GM06990 (cell line): Measurements from ENCODE around the gene ENKUR.

Experiments used
- DNase-seq: peaks from one replicate; pipeline ENCODE4 v3.0.0-alpha.2; 2011; ENCODE audit not compliant: insufficient read length; ENCODE audit errors: extremely low read depth
- H3K27me3 ChIP-seq: replicated peaks from 2 replicates; pipeline ENCODE4 v1.6.0; 2011; ENCODE audit warnings: low read length; ENCODE audit not compliant: control insufficient read depth, insufficient read depth
- H3K36me3 ChIP-seq: 2 replicates; pipeline ENCODE4 v1.5.1; 2011; ENCODE audit warnings: low read length; ENCODE audit not compliant: control insufficient read depth, insufficient read depth
- H3K4me3 ChIP-seq: replicated peaks from 2 replicates; pipeline ENCODE4 v1.5.1; 2011; ENCODE audit warnings: low read depth, mild to moderate bottlenecking, control low read depth, low read length
- TF ChIP-seq, protein P1 (sequence below): IDR thresholded peaks from 2 replicates; pipeline ENCODE4 v1.5.1; 2011; ENCODE audit warnings: low read length, control low read depth, mild to moderate bottlenecking, inconsistent platforms; ENCODE audit not compliant: insufficient read depth, poor library complexity, severe bottlenecking

ENKUR gene

DNA sequence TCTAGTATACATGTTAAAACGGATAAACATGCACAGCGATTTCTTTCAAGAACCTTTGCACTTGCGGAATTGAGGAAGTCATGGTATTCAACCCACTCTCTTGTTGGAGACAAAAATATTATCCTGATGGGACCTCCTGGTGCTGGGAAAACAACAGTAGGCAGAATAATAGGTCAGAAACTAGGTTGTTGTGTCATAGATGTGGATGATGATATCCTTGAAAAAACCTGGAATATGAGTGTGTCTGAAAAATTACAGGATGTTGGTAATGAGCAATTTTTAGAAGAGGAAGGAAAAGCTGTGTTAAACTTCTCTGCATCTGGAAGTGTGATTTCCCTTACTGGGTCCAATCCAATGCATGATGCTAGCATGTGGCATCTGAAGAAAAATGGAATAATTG, 7.3 kb upstream of the ENKUR start:
- Histone ChIP-seq H3K36me3 (no peaks in the 10 kb centered on the region), H3K4me3 (no peak overlapping the region), H3K27me3 (no peaks in the 10 kb centered on the region)
- no peak for DNase-seq
- TF ChIP-seq, protein P1, sequence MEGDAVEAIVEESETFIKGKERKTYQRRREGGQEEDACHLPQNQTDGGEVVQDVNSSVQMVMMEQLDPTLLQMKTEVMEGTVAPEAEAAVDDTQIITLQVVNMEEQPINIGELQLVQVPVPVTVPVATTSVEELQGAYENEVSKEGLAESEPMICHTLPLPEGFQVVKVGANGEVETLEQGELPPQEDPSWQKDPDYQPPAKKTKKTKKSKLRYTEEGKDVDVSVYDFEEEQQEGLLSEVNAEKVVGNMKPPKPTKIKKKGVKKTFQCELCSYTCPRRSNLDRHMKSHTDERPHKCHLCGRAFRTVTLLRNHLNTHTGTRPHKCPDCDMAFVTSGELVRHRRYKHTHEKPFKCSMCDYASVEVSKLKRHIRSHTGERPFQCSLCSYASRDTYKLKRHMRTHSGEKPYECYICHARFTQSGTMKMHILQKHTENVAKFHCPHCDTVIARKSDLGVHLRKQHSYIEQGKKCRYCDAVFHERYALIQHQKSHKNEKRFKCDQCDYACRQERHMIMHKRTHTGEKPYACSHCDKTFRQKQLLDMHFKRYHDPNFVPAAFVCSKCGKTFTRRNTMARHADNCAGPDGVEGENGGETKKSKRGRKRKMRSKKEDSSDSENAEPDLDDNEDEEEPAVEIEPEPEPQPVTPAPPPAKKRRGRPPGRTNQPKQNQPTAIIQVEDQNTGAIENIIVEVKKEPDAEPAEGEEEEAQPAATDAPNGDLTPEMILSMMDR, result no peak

DNA sequence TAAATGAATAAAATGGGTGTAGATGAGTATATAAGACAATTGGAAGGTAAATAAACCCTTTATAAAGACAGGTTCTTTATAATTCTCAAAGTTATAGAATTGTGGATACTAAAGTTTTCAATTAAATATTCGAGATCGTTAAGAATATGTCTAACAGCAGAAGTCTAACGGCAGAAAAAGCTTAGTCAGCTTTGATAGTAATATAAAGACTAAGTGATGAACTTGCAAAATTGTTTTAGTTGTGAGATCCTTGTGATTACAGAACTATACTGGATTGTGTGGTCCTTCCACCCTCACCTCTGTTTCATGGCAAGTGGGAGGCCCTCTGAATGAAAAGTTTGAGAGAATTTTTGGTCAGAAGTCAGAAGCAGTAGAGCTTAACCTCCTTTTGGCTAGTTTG, 2.7 kb upstream of the ENKUR start:
- H3K4me3 ChIP-seq, result no peak overlapping the region
- TF ChIP-seq, protein P1, result no peak
- no peaks in the 10 kb centered on the region for H3K27me3 ChIP-seq
- H3K36me3 ChIP-seq, result no peaks in the 10 kb centered on the region
- DNase-seq, result no peak

DNA sequence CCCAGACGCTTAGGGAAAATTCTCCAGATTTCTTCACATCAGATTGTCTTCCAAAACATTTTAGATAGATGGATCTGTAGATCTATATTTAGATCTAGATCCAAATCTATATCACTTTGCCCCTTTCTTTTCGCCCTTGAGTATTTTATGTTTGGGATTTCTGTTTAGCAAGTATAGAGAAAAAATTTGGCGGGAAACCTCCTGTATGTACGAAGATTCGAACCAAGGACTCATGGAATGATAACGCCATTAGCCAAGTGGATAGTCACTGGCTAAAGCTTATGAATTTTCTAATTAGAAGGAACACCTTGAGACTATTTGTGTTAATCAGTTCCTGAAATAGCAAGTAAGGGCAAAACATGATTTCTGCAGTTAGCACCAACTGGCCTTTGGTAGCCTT, 1.7 kb upstream of the ENKUR start:
- H3K36me3 ChIP-seq, result no peaks in the 10 kb centered on the region
- TF ChIP-seq, protein P1, result no peak
- H3K27me3 ChIP-seq, result no peaks in the 10 kb centered on the region
- peak overlapping the region; percentile 89 for H3K4me3 ChIP-seq
- no peak for DNase-seq

DNA sequence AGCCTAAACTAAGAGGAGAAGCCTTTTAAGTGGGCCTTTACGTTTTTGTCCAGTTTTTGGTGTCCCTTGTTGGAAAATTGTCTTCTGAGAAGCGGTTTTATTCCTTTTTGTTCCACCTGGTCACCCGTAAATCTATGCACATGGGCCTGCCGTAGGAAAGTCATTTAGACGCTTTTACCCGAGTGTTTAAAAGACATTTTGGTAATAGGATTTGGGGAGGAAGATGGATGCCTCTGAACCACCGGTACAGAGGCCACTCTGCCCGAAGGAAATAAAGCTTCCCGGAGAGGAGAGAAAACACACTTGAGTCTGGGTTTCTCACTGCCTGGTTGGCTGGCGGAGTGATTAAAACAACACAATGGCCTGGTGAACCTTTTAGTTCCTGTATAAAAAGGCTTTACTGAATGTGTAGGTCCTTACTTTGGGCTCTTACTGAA, 1.2 kb upstream of the ENKUR start:
- Histone ChIP-seq H3K36me3 (no peaks in the 10 kb centered on the region), H3K27me3 (no peaks in the 10 kb centered on the region), H3K4me3 (peak overlapping the region; percentile 89)
- TF ChIP-seq, protein P1, result no peak
- no peak for DNase-seq

DNA sequence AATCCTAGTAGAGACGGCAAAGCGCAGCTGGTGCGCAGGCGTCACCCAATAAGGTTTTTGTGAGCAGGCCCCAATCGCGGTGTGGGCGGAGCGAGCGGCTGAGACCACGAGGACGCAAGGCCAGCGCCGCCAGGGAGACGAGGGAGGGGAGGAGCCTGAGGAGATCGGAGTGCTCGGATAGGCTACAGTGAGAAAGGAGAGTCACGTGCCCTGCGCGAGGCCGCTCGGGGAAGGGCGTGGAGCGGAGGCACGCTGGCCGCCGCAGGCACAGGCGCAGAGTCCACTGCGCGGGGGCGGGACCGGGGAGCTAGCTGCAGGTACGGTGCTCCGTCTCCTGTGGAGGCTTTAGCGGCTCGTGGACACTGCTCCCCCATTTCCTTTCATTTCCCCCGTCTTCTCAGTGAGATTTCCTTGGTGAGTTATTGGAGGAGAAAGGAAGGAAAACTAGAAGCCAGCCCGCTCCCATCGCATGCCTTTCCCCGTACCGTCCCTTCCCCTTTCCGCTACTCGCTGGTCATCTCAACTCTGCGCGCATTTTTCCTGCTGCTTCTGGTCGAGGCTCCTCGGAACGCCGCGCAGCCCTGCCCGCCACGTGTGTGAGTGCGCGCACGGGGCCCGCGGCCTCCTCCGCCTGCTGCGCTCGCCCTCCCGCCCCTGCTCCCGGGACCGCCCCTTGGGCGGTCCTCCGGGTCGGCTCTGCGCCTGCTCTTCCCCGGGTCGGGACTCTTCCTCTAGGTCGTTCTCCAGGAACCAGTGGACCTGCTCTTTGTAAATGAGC, 607 bp upstream of the ENKUR start, which contains the start of gene THNSL1:
TSS of gene THNSL1 (plus strand) at position 237 of the 778 bp plus-strand sequence. CDS start 6,612 bp downstream, outside the sequence.
- H3K4me3 ChIP-seq, result peak within 1 kb of the TSS; percentile 89
- DNase-seq, result peak; percentile 98
- TF ChIP-seq, protein P1, result no peak
- H3K27me3 ChIP-seq, result no peaks in the 10 kb centered on the region
- H3K36me3 ChIP-seq, result no peaks in the 10 kb centered on the region
